Mucosa of rectum (tissue), 2 donors: ENCODE measurements around the gene PCDHGA1.

Experiments
- H3K27ac ChIP-seq, 2 donors: one replicate each; pipeline ENCODE4 v1.7.0; 2013; ENCODE audit warnings: inconsistent platforms in 2 of 2, low read depth in 2 of 2, low read length in 2 of 2
- H3K27me3 ChIP-seq, 2 donors: one replicate each; pipeline ENCODE4 v1.7.0; 2013; ENCODE audit warnings: low read length in 2 of 2; ENCODE audit not compliant: control insufficient read depth in 2 of 2, insufficient read depth in 2 of 2
- H3K36me3 ChIP-seq, 2 donors: one replicate each; pipeline ENCODE4 v1.7.0; 2013; ENCODE audit warnings: low read length in 2 of 2; ENCODE audit not compliant: control insufficient read depth in 2 of 2, insufficient read depth in 2 of 2
- H3K4me1 ChIP-seq, 2 donors: one replicate each; pipeline ENCODE4 v1.7.0; 2013; ENCODE audit warnings: low read length in 2 of 2, mild to moderate bottlenecking in 1 of 2; ENCODE audit not compliant: control insufficient read depth in 2 of 2, insufficient read depth in 2 of 2
- H3K4me3 ChIP-seq, 2 donors: one replicate each; pipeline ENCODE4 v1.7.0; 2013; ENCODE audit warnings: low read length in 2 of 2
- H3K9ac ChIP-seq, 2 donors: one replicate each; pipeline ENCODE4 v1.7.0; 2013; ENCODE audit warnings: low read length in 2 of 2, low read depth in 1 of 2, mild to moderate bottlenecking in 1 of 2
- H3K9me3 ChIP-seq, 2 donors: one replicate each; pipeline ENCODE4 v1.7.0; 2013; ENCODE audit warnings: low read length in 2 of 2; ENCODE audit not compliant: control insufficient read depth in 2 of 2
- donor health status: healthy.
- donor health status: Normal muscosa, but diverticular disease.

Gene PCDHGA1

DNA sequence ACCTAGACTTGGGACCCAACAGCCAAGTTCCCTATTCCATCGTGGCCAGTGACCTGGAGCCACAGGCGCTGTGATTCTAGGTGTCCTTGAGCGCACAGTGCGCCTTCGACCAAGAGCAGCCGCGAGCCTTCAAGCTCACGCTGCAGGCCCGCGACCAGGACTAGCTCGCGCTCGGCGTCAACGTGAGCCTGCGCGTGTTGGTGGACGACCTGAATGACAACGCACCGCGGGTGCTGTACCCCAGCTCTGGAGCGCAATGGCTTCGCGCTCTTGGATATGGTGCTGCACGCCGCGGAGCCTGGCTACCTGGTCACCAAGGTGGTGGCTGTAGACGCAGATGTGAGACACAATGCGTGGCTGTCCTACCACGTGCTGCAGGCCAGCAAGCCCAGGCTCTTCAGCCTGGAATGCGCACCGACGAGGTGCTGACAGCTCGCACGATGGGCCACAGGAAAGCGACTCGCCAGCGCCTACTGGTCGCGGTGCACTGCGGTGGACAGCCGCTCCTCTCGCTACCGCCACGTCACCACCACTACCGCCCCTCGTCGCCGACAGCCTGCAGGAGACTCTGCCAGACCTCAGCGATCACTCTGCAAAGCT is 111.4 kb downstream of the PCDHGA1 start:
- Histone ChIP-seq H3K4me3 (no peak overlapping the region), H3K27ac (no peak overlapping the region), H3K36me3 (no peaks in the 10 kb centered on the region), H3K9me3 (peaks cover 10 to 16% of the 10 kb centered on the region in 2 donors), H3K9ac (no peak overlapping the region), H3K27me3 (no peaks in the 10 kb centered on the region), H3K4me1 (no peaks in the 10 kb centered on the region)

DNA sequence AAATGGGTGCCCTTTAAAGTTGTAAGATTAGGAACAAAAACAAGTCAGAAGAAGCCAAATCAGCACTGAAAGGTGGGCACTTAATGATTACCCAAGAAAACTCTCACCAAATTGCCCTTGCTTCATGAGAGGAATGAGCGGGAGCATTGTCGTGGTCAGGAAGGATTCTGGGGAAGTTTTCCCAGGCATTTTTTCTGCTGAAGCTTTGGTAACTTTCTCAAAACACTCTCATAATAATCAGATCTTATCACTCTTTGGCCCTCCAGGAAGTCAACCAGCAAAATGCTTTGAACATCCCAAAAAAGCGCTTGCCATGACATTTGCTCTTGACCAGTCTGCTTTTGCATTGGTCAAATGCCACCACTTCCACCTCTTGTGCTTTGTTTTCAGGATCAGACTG is 135.0 kb downstream of the PCDHGA1 start:
- Histone ChIP-seq H3K36me3 (no peaks in the 10 kb centered on the region), H3K4me3 (no peak overlapping the region), H3K27ac (no peak overlapping the region), H3K9me3 (peaks cover 0 to 1% of the 10 kb centered on the region in 2 donors), H3K27me3 (no peaks in the 10 kb centered on the region), H3K4me1 (no peaks in the 10 kb centered on the region), H3K9ac (no peak overlapping the region)

- Histone ChIP-seq H3K27me3 (peaks cover 0 to 7% of the 10 kb centered on the region in 2 donors), H3K9me3 (no peaks in the 10 kb centered on the region), H3K4me1 (peaks cover 23% of the 10 kb centered on the region in 2 donors), H3K27ac (peak within 1 kb of the TSS; percentile 73 to 76), H3K36me3 (no peaks in the 10 kb centered on the region), H3K4me3 (peak within 1 kb of the TSS; percentile 79 to 88), H3K9ac (peak within 1 kb of the TSS; percentile 80 to 83)
Measured at GRCh38 chr5:141475625-141476131, 145.4 kb downstream of the PCDHGA1 start, which contains the start of gene PCDHGC3. Gene PCDHGC3, plus strand, starts transcription at chr5:141475966. Its CDS starts 151 bp downstream, at chr5:141476117.

- H3K4me3 ChIP-seq: peak overlapping the region; percentile 79 to 88
- H3K27me3 ChIP-seq: peaks cover 0 to 7% of the 10 kb centered on the region in 2 donors
- peak overlapping the region; percentile 73 to 76 for H3K27ac ChIP-seq
- peaks cover 23% of the 10 kb centered on the region in 2 donors for H3K4me1 ChIP-seq
- no peaks in the 10 kb centered on the region for H3K9me3 ChIP-seq
- peak overlapping the region; percentile 80 to 83 for H3K9ac ChIP-seq
- no peaks in the 10 kb centered on the region for H3K36me3 ChIP-seq
Measured at GRCh38 chr5:141476132-141476911, 146.0 kb downstream of the PCDHGA1 start.

DNA sequence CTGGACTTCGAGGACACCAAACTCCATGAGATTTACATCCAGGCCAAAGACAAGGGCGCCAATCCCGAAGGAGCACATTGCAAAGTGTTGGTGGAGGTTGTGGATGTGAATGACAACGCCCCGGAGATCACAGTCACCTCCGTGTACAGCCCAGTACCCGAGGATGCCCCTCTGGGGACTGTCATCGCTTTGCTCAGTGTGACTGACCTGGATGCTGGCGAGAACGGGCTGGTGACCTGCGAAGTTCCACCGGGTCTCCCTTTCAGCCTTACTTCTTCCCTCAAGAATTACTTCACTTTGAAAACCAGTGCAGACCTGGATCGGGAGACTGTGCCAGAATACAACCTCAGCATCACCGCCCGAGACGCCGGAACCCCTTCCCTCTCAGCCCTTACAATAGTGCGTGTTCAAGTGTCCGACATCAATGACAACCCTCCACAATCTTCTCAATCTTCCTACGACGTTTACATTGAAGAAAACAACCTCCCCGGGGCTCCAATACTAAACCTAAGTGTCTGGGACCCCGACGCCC is 146.8 kb downstream of the PCDHGA1 start:
- peaks cover 0 to 7% of the 10 kb centered on the region in 2 donors for H3K27me3 ChIP-seq
- H3K4me1 ChIP-seq: peaks cover 23% of the 10 kb centered on the region in 2 donors
- H3K9me3 ChIP-seq: no peaks in the 10 kb centered on the region
- no peaks in the 10 kb centered on the region for H3K36me3 ChIP-seq
- peak overlapping the region; percentile 79 to 88 for H3K4me3 ChIP-seq
- peak overlapping the region in 1 of 2 donors; percentile 83 for H3K9ac ChIP-seq
- H3K27ac ChIP-seq: no peak overlapping the region

- Histone ChIP-seq H3K4me3 (peak overlapping the region; percentile 79 to 88), H3K9me3 (no peaks in the 10 kb centered on the region), H3K36me3 (no peaks in the 10 kb centered on the region), H3K27ac (no peak overlapping the region), H3K27me3 (peaks cover 0 to 7% of the 10 kb centered on the region in 2 donors), H3K4me1 (peaks cover 23% of the 10 kb centered on the region in 2 donors), H3K9ac (peak overlapping the region in 1 of 2 donors; percentile 23)
Measured at GRCh38 chr5:141477815-141478214, 147.5 kb downstream of the PCDHGA1 start.

GRCh38 chr5:141478321-141478945 is 148.1 kb downstream of the PCDHGA1 start:
- Histone ChIP-seq H3K9me3 (no peaks in the 10 kb centered on the region), H3K4me3 (peak overlapping the region; percentile 79 to 88), H3K27ac (no peak overlapping the region), H3K9ac (peak overlapping the region in 1 of 2 donors; percentile 23), H3K36me3 (no peaks in the 10 kb centered on the region), H3K4me1 (peaks cover 23% of the 10 kb centered on the region in 2 donors), H3K27me3 (peaks cover 0 to 7% of the 10 kb centered on the region in 2 donors)

- Histone ChIP-seq H3K4me1 (peaks cover 23% of the 10 kb centered on the region in 2 donors), H3K9ac (no peak overlapping the region), H3K27me3 (peaks cover 0 to 7% of the 10 kb centered on the region in 2 donors), H3K36me3 (no peaks in the 10 kb centered on the region), H3K9me3 (no peaks in the 10 kb centered on the region), H3K4me3 (no peak overlapping the region), H3K27ac (no peak overlapping the region)
Measured at GRCh38 chr5:141479776-141480175, 149.5 kb downstream of the PCDHGA1 start.

GRCh38 chr5:141483902-141484301 is 153.6 kb downstream of the PCDHGA1 start:
- no peak overlapping the region for H3K9ac ChIP-seq

More at GRCh38 chr5:141483902-141484301, 153.6 kb downstream of the PCDHGA1 start:
- Histone ChIP-seq H3K27ac (no peak overlapping the region), H3K27me3 (no peaks in the 10 kb centered on the region), H3K4me3 (no peak overlapping the region), H3K4me1 (peaks cover 0 to 3% of the 10 kb centered on the region in 2 donors), H3K36me3 (peaks cover 0 to 7% of the 10 kb centered on the region in 2 donors), H3K9me3 (no peaks in the 10 kb centered on the region)
